HCT116 (cell line): Measurements from ENCODE around the gene CIAO1.

Experiments used
- CBX3 ChIP-seq: IDR thresholded peaks from 2 replicates; pipeline ENCODE4 v1.6.1; 2012; ENCODE audit warnings: low read depth
- CTCF ChIP-seq, 3 experiments: fragments of 200-600 bp in 1 of 3; sonication (generic) in 1 of 3; IDR thresholded peaks in 2 of 3; conservative IDR thresholded peaks in 1 of 3; 2 replicates each; pipeline ENCODE4 v1.5.1; 2012 to 2017; ENCODE audit warnings: low read depth in 2 of 3, low read length in 2 of 3, antibody characterized with exemption in 1 of 3, borderline replicate concordance in 1 of 3, control low read depth in 1 of 3, mild to moderate bottlenecking in 1 of 3, mixed read lengths in 1 of 3, mixed run types in 1 of 3, moderate library complexity in 1 of 3; ENCODE audit not compliant: insufficient read depth in 1 of 3
- EZH2 ChIP-seq: fragments of 200-600 bp; sonication (generic); IDR thresholded peaks from 2 replicates; pipeline ENCODE4 v1.6.1; 2017; ENCODE audit warnings: antibody characterized with exemption, mixed run types
- MAX ChIP-seq: IDR thresholded peaks from 2 replicates; pipeline ENCODE4 v1.6.1; 2012
- POLR2A ChIP-seq: IDR thresholded peaks from 2 replicates; pipeline ENCODE4 v1.7.0; 2011; ENCODE audit warnings: borderline replicate concordance; ENCODE audit not compliant: insufficient read depth, insufficient read length; ENCODE audit errors: extremely low read depth
- RAD21 ChIP-seq: IDR thresholded peaks from 2 replicates; pipeline ENCODE4 v1.6.1; 2012; ENCODE audit warnings: low read depth, mild to moderate bottlenecking
- REST ChIP-seq: IDR thresholded peaks from 2 replicates; pipeline ENCODE4 v1.6.1; 2012; ENCODE audit warnings: low read depth
- SRF ChIP-seq: IDR thresholded peaks from 2 replicates; pipeline ENCODE4 v1.6.1; 2012; ENCODE audit warnings: low read depth
- TCF7L2 ChIP-seq: IDR thresholded peaks from 2 replicates; pipeline ENCODE4 v1.7.0; 2011; ENCODE audit warnings: borderline replicate concordance, inconsistent platforms; ENCODE audit not compliant: insufficient read depth, insufficient read length; ENCODE audit errors: extremely low read depth

- TF ChIP-seq CTCF (IDR thresholded peaks at IDR 0.05 in 2 of 3, conservative IDR thresholded peaks at IDR 0.05 in 1 of 3; ENCODE audit: borderline replicate concordance in 1 of 3, insufficient read depth in 1 of 3, low read depth in 2 of 3, low read length in 2 of 3), result no peak
- no peak for TF ChIP-seq SRF
- no peak for TF ChIP-seq REST
- TF ChIP-seq POLR2A, result no peak
- no peak for TF ChIP-seq RAD21
- TF ChIP-seq EZH2, result no peak
- TF ChIP-seq CBX3, result no peak
- TF ChIP-seq TCF7L2, result no peak
- no peak for TF ChIP-seq MAX
Observed at GRCh38 chr2:96320326-96320725, 54.3 kb downstream of the CIAO1 start.
